ENCODE data around the gene KAT2B.
"Not testable (repeated sequence)": the region's sequence is repeated elsewhere in the genome, so short reads cannot be mapped to it uniquely, and the experiment has no call there.

The KAT2B gene
- 90.9 to 162 (median 133) reads per million in 4 experiments for total RNA-seq

GRCh38 chr3:20039765-20040547 is at the start of gene KAT2B:
Gene KAT2B (plus strand): TSS chr3:20040446. CDS start chr3:20040478, 32 bp downstream.
- peak; percentile 77 for DNase-seq

- no peak for DNase-seq
Observed at GRCh38 chr3:19994796-19995195, 45.5 kb upstream of the KAT2B start.

GRCh38 chr3:19997502-19997901 is 42.7 kb upstream of the KAT2B start:
- DNase-seq = no peak

- no peak for DNase-seq
Observed at GRCh38 chr3:20001932-20002331, 38.3 kb upstream of the KAT2B start.

- DNase-seq = no peak
Observed at GRCh38 chr3:20007960-20008359, 32.3 kb upstream of the KAT2B start.

- DNase-seq = no peak
Observed at GRCh38 chr3:20008646-20009045, 31.6 kb upstream of the KAT2B start.

- no peak for DNase-seq
Observed at GRCh38 chr3:20012164-20012563, 28.1 kb upstream of the KAT2B start, which contains the start of gene PP2D1. Gene PP2D1 (minus strand): TSS chr3:20012264. CDS start chr3:20012072, 192 bp downstream.

GRCh38 chr3:20013396-20013795 is 26.9 kb upstream of the KAT2B start:
- no peak for DNase-seq

GRCh38 chr3:20015525-20015924 is 24.7 kb upstream of the KAT2B start:
- no peak for DNase-seq

GRCh38 chr3:20016076-20016475 is 24.2 kb upstream of the KAT2B start:
- not testable (repeated sequence) for DNase-seq

- DNase-seq = no peak
Observed at GRCh38 chr3:20022954-20023622, 17.2 kb upstream of the KAT2B start.

- no peak for DNase-seq
Observed at GRCh38 chr3:20023623-20024405, 16.4 kb upstream of the KAT2B start.

- no peak for DNase-seq
Observed at GRCh38 chr3:20027136-20027535, 13.1 kb upstream of the KAT2B start.

GRCh38 chr3:20028905-20029331 is 11.3 kb upstream of the KAT2B start:
- DNase-seq = no peak

- DNase-seq = not testable (repeated sequence)
Observed at GRCh38 chr3:20031939-20032338, 8.3 kb upstream of the KAT2B start.

GRCh38 chr3:20035019-20035418 is 5.2 kb upstream of the KAT2B start:
- no peak for DNase-seq

- no peak for DNase-seq
Observed at GRCh38 chr3:20037255-20037996, 2.8 kb upstream of the KAT2B start.

GRCh38 chr3:20038699-20039465 is 1.4 kb upstream of the KAT2B start:
- no peak for DNase-seq

- no peak for DNase-seq
Observed at GRCh38 chr3:20039466-20039764, 831 bp upstream of the KAT2B start.

- peak; percentile 45 for DNase-seq
Observed at GRCh38 chr3:20040548-20041196, 426 bp downstream of the KAT2B start.

- peak; percentile 52 for DNase-seq
Observed at GRCh38 chr3:20041197-20041780, 1.0 kb downstream of the KAT2B start.
